Fibroblast of gingiva (primary cell): ENCODE data around the gene NRTN.
"Not testable (repeated sequence)": the region's sequence is repeated elsewhere in the genome, so short reads cannot be mapped to it uniquely, and the experiment has no call there.

Experiments
- DNase-seq: peaks from one replicate; pipeline ENCODE4 v3.0.0-alpha.2; 2011; ENCODE audit warnings: low read depth

The NRTN gene

DNA sequence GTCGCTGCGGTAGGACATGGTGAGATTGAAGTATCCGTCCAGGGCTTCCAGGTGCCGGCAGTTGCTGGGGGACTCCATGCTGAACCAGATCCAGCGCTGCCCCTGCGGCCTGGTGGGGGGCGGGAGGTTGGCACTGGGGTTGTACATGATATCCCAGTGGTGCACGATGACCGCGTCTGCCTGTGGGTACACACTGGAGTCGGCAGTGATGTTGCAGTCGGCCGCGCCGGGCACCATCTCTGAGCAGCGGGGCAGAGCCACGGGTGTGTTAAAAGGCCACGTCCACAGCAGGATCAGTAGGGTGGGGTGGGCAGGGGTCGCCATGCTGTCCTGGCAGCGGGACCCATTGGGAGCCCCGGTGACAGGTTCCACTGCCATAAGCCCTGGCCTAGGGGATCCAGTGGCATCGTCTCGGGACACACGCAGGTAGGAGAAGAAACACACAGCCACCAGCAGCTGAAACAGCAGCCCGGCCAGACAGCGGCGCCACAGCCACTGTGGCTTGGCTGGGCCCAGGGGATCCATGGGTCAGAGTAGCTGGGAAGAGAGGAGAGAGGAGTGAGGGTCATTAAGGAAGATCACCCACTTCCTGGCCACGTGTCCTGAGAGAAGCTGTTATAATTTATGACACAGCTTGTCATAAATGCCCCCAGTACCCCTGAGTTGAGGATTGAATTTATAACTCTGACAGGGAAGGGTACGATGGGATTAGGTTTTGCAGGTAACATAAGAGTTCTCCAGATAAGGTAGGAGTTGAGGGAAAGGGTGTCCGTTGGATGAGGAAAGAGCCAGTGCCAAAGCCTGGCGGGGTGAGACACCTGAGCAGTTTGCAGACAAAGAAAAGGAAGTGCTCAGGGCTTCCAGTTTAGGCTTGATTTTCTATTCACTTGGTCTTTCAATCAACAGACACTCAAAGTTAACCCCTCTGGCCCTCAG, 62.6 kb downstream of the NRTN start:
- DNase-seq = no peak

DNA sequence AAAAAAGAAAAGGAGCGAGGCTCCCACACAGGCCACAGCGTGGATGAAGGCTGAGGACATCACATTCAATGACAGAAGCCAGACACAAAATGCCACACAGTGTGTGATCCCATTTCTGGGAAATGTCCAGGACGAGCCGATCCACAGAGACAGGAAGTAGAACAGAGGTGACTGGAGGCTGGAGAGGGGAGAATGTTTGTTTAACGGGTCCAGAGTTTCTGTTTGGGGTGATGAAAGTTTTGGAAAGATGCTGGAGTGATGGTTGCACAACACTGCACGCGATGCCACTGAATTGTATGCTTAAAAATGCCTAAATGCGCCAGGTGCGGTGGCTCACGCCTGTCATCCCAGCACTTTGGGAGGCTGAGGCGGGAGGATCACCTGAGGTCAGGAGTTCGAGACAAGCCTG, 66.1 kb downstream of the NRTN start:
- no peak for DNase-seq

GRCh38 chr19:5873617-5874199, 68.8 kb downstream of the NRTN start:
- DNase-seq = no peak

DNA sequence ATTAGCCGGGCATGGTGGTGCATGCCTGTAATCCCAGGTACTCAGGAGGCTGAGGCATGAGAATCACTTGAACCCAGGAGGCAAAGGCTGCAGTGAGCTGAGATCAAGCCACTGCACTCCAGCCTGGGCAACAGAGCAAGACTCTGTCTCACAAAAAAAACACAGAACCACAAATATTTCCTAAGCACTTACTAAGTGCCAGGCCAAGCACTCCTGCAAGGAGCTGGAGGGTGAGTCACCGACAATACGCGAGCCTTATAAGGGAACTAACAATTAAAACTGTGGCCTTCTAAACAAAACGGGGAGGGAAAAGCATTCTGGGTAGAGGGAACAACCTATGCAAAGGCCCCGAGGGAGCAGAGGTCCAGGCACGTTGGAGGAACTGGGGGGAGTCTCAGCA, 69.6 kb downstream of the NRTN start:
- DNase-seq = not testable (repeated sequence)

DNA sequence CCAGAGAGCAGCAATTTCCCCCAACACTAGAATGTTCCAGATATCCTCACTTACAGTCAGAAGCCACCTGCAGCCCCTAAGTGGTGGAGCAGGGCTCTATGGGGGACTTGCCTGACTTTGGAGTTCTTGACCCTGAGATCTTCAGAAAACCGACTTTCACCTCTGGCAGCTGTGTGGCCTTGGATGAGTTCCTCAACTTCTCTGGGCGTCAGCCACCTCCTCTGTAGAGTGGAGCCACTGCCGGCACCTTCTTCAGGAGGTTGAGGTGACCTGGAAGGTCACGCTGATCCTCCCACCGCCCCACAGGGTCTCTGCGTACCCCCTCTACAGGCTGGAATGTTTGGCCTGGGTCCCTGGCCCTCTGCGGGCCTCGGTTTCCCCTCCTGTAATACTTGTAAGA, 72.6 kb downstream of the NRTN start:
- DNase-seq = no peak

- no peak for DNase-seq
Observed at GRCh38 chr19:5877882-5878281, 73.0 kb downstream of the NRTN start.
